Esophagus mucosa (tissue), 1 donor: ENCODE measurements around the gene SLC39A13. TPM values are rescaled to one million over a fixed set of nuclear protein-coding genes. Genes with fewer than 3 reads are reported as not detected.

Experiments
- ATAC-seq: fragments of 200-7000 bp; cut with Tn5 transposase; one replicate; pipeline ENCODE4 v1.9.1; 2020
- total RNA-seq: library from RNA; stranded (reverse); gene quantifications from one replicate; pipeline ENCODE4 v1.2.4, GENCODE V29; 2023
- donor health status: DM: yes; HTN: yes; CAD: no.

Gene SLC39A13
- total RNA-seq, 1 donor from 2014 or later: 6.4 TPM

- no peak for ATAC-seq
Measured at GRCh38 chr11:47460571-47461235, 52.3 kb downstream of the SLC39A13 start.

- ATAC-seq: no peak
Measured at GRCh38 chr11:47461876-47462275, 53.5 kb downstream of the SLC39A13 start.

GRCh38 chr11:47464483-47464882 is 56.1 kb downstream of the SLC39A13 start:
- ATAC-seq: no peak

Other genes with a start within 250 kb of the SLC39A13 start
- gene ARFGAP2, start 231.7 kb upstream of the SLC39A13 start, total RNA-seq: 77.9 TPM
- gene PACSIN3, start 222.2 kb upstream of the SLC39A13 start, total RNA-seq: 55.3 TPM
- 49.3 TPM for gene DDB2, start 193.6 kb upstream of the SLC39A13 start, total RNA-seq
- gene ACP2, start 159.8 kb upstream of the SLC39A13 start, total RNA-seq: 12.7 TPM
- 5.8 TPM for gene NR1H3, start 150.6 kb upstream of the SLC39A13 start, total RNA-seq
- gene MADD, start 138.5 kb upstream of the SLC39A13 start, total RNA-seq: 11.4 TPM
- gene MYBPC3, start 55.9 kb upstream of the SLC39A13 start, total RNA-seq: not detected
- 2.2 TPM for gene SPI1, start 30.0 kb upstream of the SLC39A13 start, total RNA-seq
- 88.2 TPM for gene PSMC3, start 17.8 kb downstream of the SLC39A13 start, total RNA-seq
- 0.44 TPM for gene RAPSN, start 40.5 kb downstream of the SLC39A13 start, total RNA-seq
- gene CELF1, start 144.5 kb downstream of the SLC39A13 start, total RNA-seq: 63.7 TPM
- gene PTPMT1, start 157.0 kb downstream of the SLC39A13 start, total RNA-seq: 29.6 TPM
- 8.0 TPM for gene KBTBD4, start 170.4 kb downstream of the SLC39A13 start, total RNA-seq
- gene NDUFS3, start 170.5 kb downstream of the SLC39A13 start, total RNA-seq: 103 TPM
- gene FAM180B, start 178.1 kb downstream of the SLC39A13 start, total RNA-seq: not detected
- gene C1QTNF4, start 185.8 kb downstream of the SLC39A13 start, total RNA-seq: not detected
- gene MTCH2, start 234.0 kb downstream of the SLC39A13 start, total RNA-seq: 102 TPM